Endothelial cell of umbilical vein (primary cell): Measurements from ENCODE around the gene NR6A1. TPM values are rescaled to one million over a fixed set of nuclear protein-coding genes. Genes with fewer than 3 reads are reported as not detected.
A peak's percentile ranks its signal among the peaks of the same experiment; 100 is the strongest.

Source experiments
- Bru-seq: library from RNA; stranded (reverse); fragments of 400-500 nt; gene quantifications from one replicate; lab custom pipeline; 2021; lab: Mats Ljungman, UMichigan
- BruChase-seq, 2 experiments: library from RNA; stranded (reverse); fragments of 400-500 nt; gene quantifications; one replicate each; lab custom pipeline; 2021; lab: Mats Ljungman, UMichigan
- BruUV-seq: library from RNA; stranded (reverse); fragments of 400-500 nt; replicated peaks from 2 replicates; lab custom pipeline; 2021; lab: Mats Ljungman, UMichigan
- CTCF ChIA-PET: fragments of 300-600, 350-600 bp; sonication (Branson Sonifier 250); formaldehyde crosslinking; loops from one replicate; lab custom pipeline; 2021; ENCODE audit warnings: antibody characterized with exemption, inconsistent platforms; lab: Charles Lee
- POLR2A ChIA-PET: fragments of 300-600, 350-600 bp; sonication (Branson Sonifier 250); formaldehyde crosslinking; loops from one replicate; lab custom pipeline; 2021; ENCODE audit warnings: antibody characterized with exemption, inconsistent platforms; lab: Charles Lee
- DNase-seq: peaks from one replicate; pipeline ENCODE4 v3.0.0-alpha.2; 2011; ENCODE audit warnings: low read depth, low spot score
- FAIRE-seq: peaks from 2 replicates; lab custom pipeline; 2011; peaks lifted over from hg19 to GRCh38; lab: Jason Lieb, UNC
- H2AFZ ChIP-seq: 2 replicates; pipeline ENCODE4 v1.6.0; 2012; ENCODE audit warnings: low read depth, low read length, control low read depth, inconsistent platforms
- H3K27ac ChIP-seq: 2 replicates; pipeline ENCODE4 v1.5.1; 2011; ENCODE audit warnings: low read depth, mild to moderate bottlenecking, control low read depth, low read length, moderate library complexity; ENCODE audit not compliant: insufficient read depth
- H3K27me3 ChIP-seq, 2 experiments: 2 replicates each; pipeline versions ENCODE4 v1.6.0 to v1.6.1; 2011; ENCODE audit warnings: low read length in 2 of 2, mixed read lengths in 1 of 2; ENCODE audit not compliant: control insufficient read depth in 2 of 2, insufficient read depth in 2 of 2
- H3K36me3 ChIP-seq, 2 experiments: 2 replicates in 1 of 2; 3 replicates in 1 of 2; pipeline ENCODE4 v1.5.1; 2011; ENCODE audit warnings: low read length in 2 of 2, mild to moderate bottlenecking in 1 of 2, moderate library complexity in 1 of 2; ENCODE audit not compliant: control insufficient read depth in 2 of 2, insufficient read depth in 2 of 2; ENCODE audit errors: extremely low read depth in 1 of 2
- H3K4me1 ChIP-seq: 3 replicates; pipeline ENCODE4 v1.5.1; 2011; ENCODE audit warnings: mild to moderate bottlenecking, low read length; ENCODE audit not compliant: control insufficient read depth, insufficient read depth; ENCODE audit errors: extremely low read depth
- H3K4me2 ChIP-seq: 2 replicates; pipeline ENCODE4 v1.6.1; 2011; ENCODE audit warnings: low read length, control low read depth, mixed read lengths; ENCODE audit not compliant: insufficient read depth
- H3K4me3 ChIP-seq, 3 experiments: fragments of 200-600 bp in 1 of 3; sonication (generic), shearing (Covaris generic) in 1 of 3; replicated peaks in 1 of 3; 2 replicates each; pipeline ENCODE4 v1.5.1; 2011 to 2016; ENCODE audit warnings: control low read depth in 3 of 3, low read length in 3 of 3, mild to moderate bottlenecking in 2 of 3, inconsistent platforms in 1 of 3, low read depth in 1 of 3, moderate library complexity in 1 of 3; ENCODE audit not compliant: insufficient read depth in 1 of 3
- H3K79me2 ChIP-seq: 2 replicates; pipeline ENCODE4 v1.6.0; 2012; ENCODE audit warnings: low read length, inconsistent platforms; ENCODE audit not compliant: control insufficient read depth, insufficient read depth
- H3K9ac ChIP-seq: replicated peaks from 2 replicates; pipeline ENCODE3; 2011; ENCODE audit warnings: low read length, control low read depth; ENCODE audit not compliant: insufficient read depth; ENCODE audit errors: extremely low read depth
- H3K9me1 ChIP-seq: replicated peaks from 3 replicates; pipeline ENCODE4 v1.6.0; 2011; ENCODE audit warnings: mild to moderate bottlenecking, low read length; ENCODE audit not compliant: control insufficient read depth, insufficient read depth; ENCODE audit errors: extremely low read depth
- H3K9me3 ChIP-seq: replicated peaks from 2 replicates; pipeline ENCODE4 v1.5.1; 2012; ENCODE audit warnings: low read length, inconsistent platforms; ENCODE audit not compliant: control insufficient read depth, insufficient read depth
- H4K20me1 ChIP-seq: replicated peaks from 2 replicates; pipeline ENCODE3; 2011; ENCODE audit warnings: mild to moderate bottlenecking, low read length; ENCODE audit not compliant: control insufficient read depth, insufficient read depth; ENCODE audit errors: extremely low read depth
- CTCF ChIP-seq, 2 donors: IDR thresholded peaks; 1 replicate in 1 of 2; 2 replicates in 1 of 2; pipeline ENCODE4 v1.5.1; 2011; ENCODE audit warnings: low read length in 2 of 2, mild to moderate bottlenecking in 2 of 2, moderate library complexity in 2 of 2, control low read depth in 1 of 2, inconsistent platforms in 1 of 2, low read depth in 1 of 2; ENCODE audit not compliant: insufficient read depth in 1 of 2; ENCODE audit errors: extremely low read depth in 1 of 2
- EZH2 ChIP-seq: IDR thresholded peaks from 2 replicates; pipeline ENCODE4 v1.6.1; 2012; ENCODE audit warnings: borderline replicate concordance, low read depth, mild to moderate bottlenecking, moderate library complexity, low read length, inconsistent platforms; ENCODE audit not compliant: severe bottlenecking
- FOS ChIP-seq: IDR thresholded peaks from 2 replicates; pipeline ENCODE4 v1.6.1; 2011; ENCODE audit warnings: mild to moderate bottlenecking, low read length, moderate library complexity, borderline replicate concordance; ENCODE audit not compliant: insufficient read depth
- GATA2 ChIP-seq: IDR thresholded peaks from 2 replicates; pipeline ENCODE4 v1.7.0; 2011; ENCODE audit warnings: low read depth, mild to moderate bottlenecking, moderate library complexity, mixed read lengths, low read length; ENCODE audit not compliant: insufficient read length, insufficient read depth
- JUN ChIP-seq: IDR thresholded peaks from 2 replicates; pipeline ENCODE4 v1.6.1; 2011; ENCODE audit warnings: borderline replicate concordance, low read depth; ENCODE audit not compliant: insufficient read length, insufficient read depth
- MAX ChIP-seq: IDR thresholded peaks from 2 replicates; pipeline ENCODE4 v1.6.1; 2011; ENCODE audit not compliant: insufficient read depth, insufficient read length
- MYC ChIP-seq: IDR thresholded peaks from one replicate; pipeline ENCODE4 v1.6.1; 2011; ENCODE audit warnings: mild to moderate bottlenecking, low read depth, low read length
- POLR2A ChIP-seq: IDR thresholded peaks from 2 replicates; pipeline ENCODE4 v1.6.1; 2012; ENCODE audit warnings: low read depth, mild to moderate bottlenecking, control low read depth, low read length
- POLR2AphosphoS5 ChIP-seq: IDR thresholded peaks from 2 replicates; pipeline ENCODE4 v1.6.1; 2012; ENCODE audit warnings: low read depth, mild to moderate bottlenecking, control low read depth, low read length, moderate library complexity; ENCODE audit not compliant: insufficient read depth
- dilution Hi-C: fragments of 300-500 bp; cut with MboI; formaldehyde crosslinking; loops from one replicate; pipeline ENCODE4 v1.15.0; 2019; ENCODE audit warnings: low sequenced_read_pairs; ENCODE audit not compliant: extremely low pct_ligation_motif_present
- intact Hi-C: fragments of 100-400 bp; cut with micrococcal nuclease; formaldehyde crosslinking; loops from one replicate; pipeline ENCODE4 v1.10.0; 2022
- long read RNA-seq: library from polyadenylated mRNA; stranded (forward); transcript quantifications from one replicate; pipeline ENCODE4 v2.0.0, GENCODE V29; 2021
- polyA minus RNA-seq, 3 experiments: library from RNA; depleted of rRNA, polyadenylated mRNA; stranded (reverse); fragments of >200 nt; gene quantifications; 1 replicate in 1 of 3; 2 replicates in 2 of 3; pipeline ENCODE4 v1.2.3, GENCODE V29; 2011
- polyA plus RNA-seq, 4 experiments: library from polyadenylated mRNA; depleted of rRNA in 3 of 4; stranded (reverse) in 3 of 4; unstranded in 1 of 4; fragments of >200 nt; gene quantifications; 2 replicates each; pipeline versions ENCODE4 v1.2.1 to v1.2.3, GENCODE V29; 2011 to 2012; ENCODE audit warnings: missing spikeins in 1 of 4
- total RNA-seq: library from RNA; stranded (reverse); gene quantifications from 2 replicates; pipeline ENCODE4 v1.2.3, GENCODE V29; 2021

The NR6A1 gene
- total RNA-seq (0.32 and 1.2 TPM in 2 replicates), polyA plus RNA-seq (0.13 and 0.17 TPM in 2 replicates), polyA minus RNA-seq (1.6 and 3.2 TPM in 2 replicates), Bru-seq, nascent RNA (percentile 42 among the genes with signal in this experiment), BruChase-seq, experiment 1, labeled RNA remaining after a 6-hour chase (percentile 44 among the genes with signal in this experiment), BruChase-seq, experiment 2, labeled RNA remaining after a 2-hour chase (percentile 45 among the genes with signal in this experiment)
- 0.06 and 0.07 TPM in 2 replicates for polyA plus RNA-seq (2011; cell fraction: cytosol; rRNA removed)
- 0.66 and 0.91 TPM in 2 replicates for polyA plus RNA-seq (2011; cell fraction: nucleus; rRNA removed)
- polyA plus RNA-seq (2012): 0.22 and 0.24 TPM in 2 replicates
- polyA minus RNA-seq (2011; cell fraction: cytosol; rRNA and poly(A)+ RNA removed): 3.4 TPM
- 0.91 and 1.3 TPM in 2 replicates for polyA minus RNA-seq (2011; cell fraction: nucleus; rRNA and poly(A)+ RNA removed)
- long read RNA-seq, full-length matches to known transcripts: 1 of 9 reads
- long read RNA-seq, partial matches to known transcripts: 0 of 9 reads
- long read RNA-seq, other reads (novel, unspliced or antisense): 8 of 9 reads

- peaks cover 2% of the 10 kb centered on the region for H4K20me1 ChIP-seq
- H3K4me2 ChIP-seq: peak within 1 kb of the TSS; percentile 77
- dilution Hi-C loops (no loop called here), intact Hi-C loops (loop anchor here (1.0 to 5.0 kb wide), 2 partner anchors 112 to 471 kb away; partner anchors contain the start of gene HSPA5)
- CTCF ChIA-PET: interaction anchor here (0.6 to 11.2 kb wide), 24 partner anchors 7 to 609 kb away, joined by 3 to 967 read pairs (median 6); partner anchors contain the start of genes ARPC5L, RPL35, SCAI and WDR38
- peak within 1 kb of the TSS; percentile 85 for H2AFZ ChIP-seq
- H3K9me3 ChIP-seq: no peaks in the 10 kb centered on the region
- peak within 1 kb of the TSS; percentile 69 for H3K27ac ChIP-seq
- POLR2A ChIA-PET: interaction anchor here (0.6 to 1.1 kb wide), 2 partner anchors 82 to 90 kb away, joined by 3 to 4 read pairs; partner anchors contain the start of gene WDR38
- no peaks in the 10 kb centered on the region for H3K79me2 ChIP-seq
- no peaks in the 10 kb centered on the region for H3K36me3 ChIP-seq
- H3K9me1 ChIP-seq: no peaks in the 10 kb centered on the region
- H3K9ac ChIP-seq: peak within 1 kb of the TSS; percentile 67
- no TSS peak for BruUV-seq
- H3K4me3 ChIP-seq: peak within 1 kb of the TSS; percentile 29 to 62 (median 54)
- H3K27me3 ChIP-seq: peaks cover 36 to 42% of the 10 kb centered on the region in 2 experiments
- DNase-seq: peak; percentile 96
- TF ChIP-seq EZH2: no peak
- no peak for TF ChIP-seq MYC
- no peak for TF ChIP-seq POLR2A
- TF ChIP-seq MAX: peak; percentile 97
- no peak for TF ChIP-seq POLR2AphosphoS5
- TF ChIP-seq GATA2: no peak
- peak; percentile 26 to 36 for TF ChIP-seq CTCF (IDR thresholded peaks at IDR 0.05; ENCODE audit: extremely low read depth in 1 of 2, insufficient read depth in 1 of 2, low read depth in 1 of 2, low read length in 2 of 2)
- no peak for TF ChIP-seq JUN
- TF ChIP-seq FOS: peak; percentile 21
- FAIRE-seq: peak; percentile 92
- H3K4me1 ChIP-seq: peaks cover 10% of the 10 kb centered on the region
These were observed at the start of gene NR6A1 for GRCh38 chr9:124771021-124771866. TSS of gene NR6A1 (minus strand) at chr9:124771311.
